Testis (tissue), 2 donors: Measurements from ENCODE around the gene UBXN10.
A peak's percentile ranks its signal among the peaks of the same experiment; 100 is the strongest.

Experiments
- CTCF ChIP-seq, 3 experiments: fragments of 450-650 bp in 2 of 3; fragments of 200-600 bp in 1 of 3; sonication (generic) in 1 of 3; IDR thresholded peaks; one replicate each; pipeline ENCODE4 v1.5.1; 2016 to 2019; ENCODE audit warnings: antibody characterized with exemption in 3 of 3, mild to moderate bottlenecking in 2 of 3, moderate library complexity in 1 of 3
- POLR2A ChIP-seq: fragments of 450-650 bp; IDR thresholded peaks from one replicate; pipeline ENCODE4 v1.6.1; 2017; ENCODE audit warnings: antibody characterized with exemption, mild to moderate bottlenecking, moderate library complexity

- TF ChIP-seq CTCF (IDR thresholded peaks at IDR 0.05) = peak in 2 of 3 experiments; percentile 18 to 43
- no peak for TF ChIP-seq POLR2A
Measured at GRCh38 chr1:20165522-20165951, 20.4 kb upstream of the UBXN10 start.
